CD8-positive, alpha-beta memory T cell (primary cell): ENCODE results near the gene AP1S3. TPM values are rescaled to one million over a fixed set of nuclear protein-coding genes. Genes with fewer than 3 reads are reported as not detected.

Experiments
- CTCF ChIA-PET: fragments of 350-600 bp; sonication (Branson Sonifier 250); formaldehyde crosslinking; loops from one replicate; lab custom pipeline; 2021; ENCODE audit warnings: antibody characterized with exemption; lab: Charles Lee
- POLR2A ChIA-PET: fragments of 350-600 bp; sonication (Branson Sonifier 250); formaldehyde crosslinking; loops from one replicate; lab custom pipeline; 2021; ENCODE audit warnings: antibody characterized with exemption; lab: Charles Lee
- DNase-seq, 5 donors: peaks; one replicate each; pipeline versions ENCODE4 v3.0.0 to v3.0.0-alpha.2; 2020 to 2022; ENCODE audit warnings: mixed read lengths in 1 of 5
- H3K27ac ChIP-seq: one replicate; pipeline ENCODE4 v1.7.0; 2013; ENCODE audit warnings: low read depth, mild to moderate bottlenecking, low read length, moderate library complexity
- H3K27me3 ChIP-seq: 2 replicates; pipeline ENCODE4 v1.7.0; 2013; ENCODE audit warnings: low read length, mild to moderate bottlenecking; ENCODE audit not compliant: insufficient read depth, poor library complexity, severe bottlenecking
- H3K36me3 ChIP-seq: 2 replicates; pipeline ENCODE4 v1.7.0; 2013; ENCODE audit warnings: mild to moderate bottlenecking, low read length, moderate library complexity; ENCODE audit not compliant: insufficient read depth
- H3K4me1 ChIP-seq: 2 replicates; pipeline ENCODE4 v1.7.0; 2013; ENCODE audit warnings: mild to moderate bottlenecking, low read length, moderate library complexity; ENCODE audit not compliant: insufficient read depth
- H3K4me3 ChIP-seq: 2 replicates; pipeline ENCODE4 v1.7.0; 2013; ENCODE audit warnings: mild to moderate bottlenecking, low read length
- H3K9me3 ChIP-seq: 2 replicates; pipeline ENCODE4 v1.7.0; 2013; ENCODE audit warnings: mild to moderate bottlenecking, low read length
- H3K27ac Mint-ChIP-seq, 8 donors: one replicate each; pipeline ENCODE4 v1.8.0; 2020 to 2021; ENCODE audit warnings: mixed read lengths in 8 of 8, mild to moderate bottlenecking in 6 of 8, inconsistent platforms in 3 of 8, moderate library complexity in 3 of 8
- H3K27me3 Mint-ChIP-seq, 2 donors: one replicate each; pipeline ENCODE4 v1.8.0; 2020 to 2021; ENCODE audit warnings: mixed read lengths in 2 of 2, mild to moderate bottlenecking in 1 of 2, moderate library complexity in 1 of 2
- H3K36me3 Mint-ChIP-seq, 3 donors: one replicate each; pipeline ENCODE4 v1.8.0; 2020 to 2021; ENCODE audit warnings: mixed read lengths in 3 of 3, inconsistent platforms in 1 of 3, mild to moderate bottlenecking in 1 of 3
- H3K4me1 Mint-ChIP-seq, 3 donors: one replicate each; pipeline ENCODE4 v1.8.0; 2020 to 2021; ENCODE audit warnings: mixed read lengths in 3 of 3, inconsistent platforms in 1 of 3, mild to moderate bottlenecking in 1 of 3
- H3K4me3 Mint-ChIP-seq, 7 donors: one replicate each; pipeline ENCODE4 v1.8.0; 2020 to 2021; ENCODE audit warnings: mixed read lengths in 7 of 7, mild to moderate bottlenecking in 6 of 7, moderate library complexity in 4 of 7, inconsistent platforms in 2 of 7
- H3K9me3 Mint-ChIP-seq, 5 donors: one replicate each; pipeline ENCODE4 v1.8.0; 2020 to 2022; ENCODE audit warnings: mixed read lengths in 5 of 5, mild to moderate bottlenecking in 3 of 5, moderate library complexity in 2 of 5, inconsistent platforms in 1 of 5
- polyA plus RNA-seq: library from polyadenylated mRNA; unstranded; fragments of 300-500 nt; fragmentation: Illumina TruSeq; gene quantifications from one replicate; pipeline ENCODE4 v1.2.3, GENCODE V29; 2021
- total RNA-seq, 2 experiments: library from RNA; stranded (reverse); gene quantifications; one replicate each; pipeline ENCODE4 v1.2.3, GENCODE V29; 2021

Gene AP1S3
- total and polyA plus RNA-seq, 3 experiments from 2014 or later: 3.9 to 16.9 (median 15.4) TPM

DNA sequence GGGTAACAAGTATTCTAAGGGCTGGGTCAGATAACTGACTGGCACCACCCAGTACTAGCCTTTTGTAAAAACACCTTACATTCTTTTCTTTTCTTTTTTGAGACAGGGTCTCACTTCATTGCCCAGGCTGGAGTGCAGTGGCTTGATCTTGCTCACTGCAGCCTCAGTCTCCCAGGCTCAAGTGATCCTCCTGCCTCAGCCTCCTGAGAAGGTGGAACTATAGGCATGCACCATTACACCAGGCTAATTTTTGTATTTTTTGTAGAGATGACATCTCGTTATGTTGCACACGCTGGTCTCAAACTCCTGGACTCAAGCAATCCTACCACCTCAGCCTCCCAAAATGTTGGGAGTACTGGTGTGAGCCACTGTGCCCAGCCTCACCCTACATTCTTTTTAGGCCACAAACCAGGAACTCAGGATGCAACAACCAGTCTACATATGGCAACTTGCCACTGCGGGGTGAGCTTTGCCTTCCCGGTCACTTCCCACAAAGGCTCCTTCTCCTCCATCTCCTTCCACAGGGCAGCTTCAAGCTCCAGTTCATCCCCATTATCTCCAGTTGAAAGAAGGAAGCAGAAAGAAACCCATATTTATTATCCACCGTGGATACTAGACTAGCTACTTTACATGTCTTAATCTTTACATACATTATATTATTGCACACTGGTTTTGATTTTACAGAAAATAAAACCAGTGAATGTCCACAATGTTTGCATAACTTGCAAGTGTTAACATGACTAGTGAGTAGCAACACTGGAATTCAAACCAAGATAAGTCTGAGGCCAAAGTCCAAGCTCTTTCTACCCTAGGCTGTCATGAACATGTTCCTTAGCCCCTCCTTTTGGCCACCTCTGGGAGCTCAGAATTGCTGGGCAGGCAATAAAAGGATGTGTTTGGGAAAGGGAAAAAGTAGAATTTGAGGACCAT lies 23.7 kb upstream of the AP1S3 start:
- H3K27ac Mint-ChIP-seq: no peak overlapping the region
- CTCF ChIA-PET: no interaction called here

GRCh38 chr2:223859070-223859469 lies 21.7 kb upstream of the AP1S3 start:
- H3K9me3 ChIP-seq: no peaks in the 10 kb centered on the region
- H3K27ac ChIP-seq: no peak overlapping the region
- H3K4me1 ChIP-seq: no peaks in the 10 kb centered on the region
- Mint-ChIP-seq H3K9me3 (no peaks in the 10 kb centered on the region), H3K4me1 (peaks cover 3 to 16% (median 16%) of the 10 kb centered on the region in 3 donors), H3K27me3 (no peaks in the 10 kb centered on the region), H3K36me3 (no peaks in the 10 kb centered on the region), H3K4me3 (peak overlapping the region in 1 of 7 donors; percentile 44), H3K27ac (peak overlapping the region in 2 of 8 donors; percentile 57 to 58)
- POLR2A ChIA-PET: no interaction called here
- no peak overlapping the region for H3K4me3 ChIP-seq
- DNase-seq: no peak
- no peaks in the 10 kb centered on the region for H3K36me3 ChIP-seq
- CTCF ChIA-PET: interaction anchor here (1.3 to 1.9 kb wide), 2 partner anchors 20 to 98 kb away, joined by 3 to 4 read pairs; no protein-coding TSS in a partner anchor
- H3K27me3 ChIP-seq: no peaks in the 10 kb centered on the region

More for the DNA sequence above, 23.7 kb upstream of the AP1S3 start:
- Histone ChIP-seq H3K27me3 (no peaks in the 10 kb centered on the region), H3K36me3 (no peaks in the 10 kb centered on the region), H3K4me3 (no peak overlapping the region), H3K27ac (no peak overlapping the region), H3K9me3 (no peaks in the 10 kb centered on the region), H3K4me1 (peaks cover 16% of the 10 kb centered on the region)
- Mint-ChIP-seq H3K4me1 (peaks cover 15 to 28% (median 27%) of the 10 kb centered on the region in 3 donors), H3K36me3 (no peaks in the 10 kb centered on the region), H3K4me3 (no peak overlapping the region), H3K27me3 (no peaks in the 10 kb centered on the region), H3K9me3 (no peaks in the 10 kb centered on the region)
- POLR2A ChIA-PET: no interaction called here
- DNase-seq: no peak

DNA sequence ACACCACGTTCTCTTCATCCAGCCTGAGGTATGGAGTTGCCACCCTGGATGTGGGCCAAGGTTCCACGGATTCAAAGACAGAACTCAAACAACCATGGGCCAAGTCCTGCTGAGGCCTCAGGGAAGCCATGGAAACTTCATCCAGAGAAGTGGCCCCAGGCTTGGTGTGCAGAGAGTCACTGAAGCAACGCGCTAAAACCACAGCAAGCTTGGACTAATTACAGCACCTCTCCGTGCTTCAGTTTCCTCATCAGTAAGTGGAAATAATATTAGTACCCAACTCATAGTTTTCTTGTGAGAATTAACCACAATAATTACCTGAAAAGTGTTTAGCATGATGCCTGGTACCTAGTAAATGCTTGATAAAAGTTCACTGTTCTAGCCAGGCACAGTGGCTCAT lies 19.2 kb upstream of the AP1S3 start:
- H3K27ac ChIP-seq: no peak overlapping the region
- H3K9me3 Mint-ChIP-seq: no peaks in the 10 kb centered on the region
- H3K9me3 ChIP-seq: no peaks in the 10 kb centered on the region
- peaks cover 3 to 18% (median 16%) of the 10 kb centered on the region in 3 donors for H3K4me1 Mint-ChIP-seq
- H3K4me1 ChIP-seq: no peaks in the 10 kb centered on the region
- no peak for DNase-seq
- ChIA-PET POLR2A (no interaction called here), CTCF (no interaction called here)
- no peak overlapping the region for H3K27ac Mint-ChIP-seq
- H3K27me3 Mint-ChIP-seq: no peaks in the 10 kb centered on the region
- no peaks in the 10 kb centered on the region for H3K36me3 ChIP-seq
- peaks cover 3 to 6% (median 4%) of the 10 kb centered on the region in 3 donors for H3K36me3 Mint-ChIP-seq
- no peaks in the 10 kb centered on the region for H3K27me3 ChIP-seq
- H3K4me3 Mint-ChIP-seq: no peak overlapping the region
- H3K4me3 ChIP-seq: no peak overlapping the region

DNA sequence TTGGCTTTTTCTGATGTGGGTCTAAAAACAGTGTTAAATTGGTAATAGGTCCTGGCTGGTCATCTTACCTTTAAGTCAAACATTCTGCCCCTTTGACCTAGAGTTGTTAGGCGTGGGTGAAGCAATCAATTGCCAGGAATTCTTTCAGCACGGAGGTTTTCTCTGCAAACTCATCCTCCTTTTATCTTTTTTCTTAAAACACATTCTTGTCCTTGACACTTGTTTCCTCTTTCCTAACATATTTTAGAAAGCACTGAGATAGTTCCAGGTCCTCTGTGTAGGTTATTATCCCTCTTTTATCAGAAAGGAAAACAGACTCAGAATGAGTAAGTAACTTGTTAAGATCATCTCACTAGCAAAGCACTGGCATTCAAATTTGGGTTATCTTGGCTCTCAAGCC lies 18.6 kb upstream of the AP1S3 start:
- H3K27me3 ChIP-seq: no peaks in the 10 kb centered on the region
- no peaks in the 10 kb centered on the region for H3K9me3 ChIP-seq
- Mint-ChIP-seq H3K4me1 (peaks cover 8 to 23% (median 20%) of the 10 kb centered on the region in 3 donors), H3K36me3 (peaks cover 4 to 11% (median 4%) of the 10 kb centered on the region in 3 donors), H3K4me3 (no peak overlapping the region), H3K27me3 (peaks cover 0 to 2% of the 10 kb centered on the region in 2 donors), H3K9me3 (no peaks in the 10 kb centered on the region), H3K27ac (no peak overlapping the region)
- H3K27ac ChIP-seq: no peak overlapping the region
- CTCF ChIA-PET: no interaction called here
- POLR2A ChIA-PET: no interaction called here
- no peak overlapping the region for H3K4me3 ChIP-seq
- no peaks in the 10 kb centered on the region for H3K4me1 ChIP-seq
- DNase-seq: no peak
- H3K36me3 ChIP-seq: no peaks in the 10 kb centered on the region

DNA sequence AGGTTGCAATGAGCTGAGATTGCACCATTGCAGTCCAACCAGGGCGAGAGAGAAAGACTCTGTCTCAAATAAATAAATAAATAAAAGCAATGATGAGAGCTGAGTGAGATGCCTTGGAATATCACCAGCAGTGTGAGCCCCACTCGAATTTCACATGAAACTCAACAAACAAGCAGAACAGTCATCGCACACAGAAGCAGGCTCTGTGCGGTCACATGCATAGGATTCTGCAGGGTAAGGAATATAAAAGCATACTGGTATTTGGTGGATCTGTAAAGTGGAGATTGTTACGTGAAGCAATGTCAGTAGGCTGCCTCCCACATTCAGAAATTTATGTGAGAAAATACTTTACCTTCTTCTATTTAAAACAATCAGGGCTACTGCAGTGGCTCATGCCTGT lies 18.0 kb upstream of the AP1S3 start:
- Mint-ChIP-seq H3K27ac (no peak overlapping the region), H3K4me3 (no peak overlapping the region), H3K4me1 (peaks cover 10 to 27% (median 23%) of the 10 kb centered on the region in 3 donors), H3K36me3 (peaks cover 5 to 12% (median 5%) of the 10 kb centered on the region in 3 donors), H3K27me3 (peaks cover 0 to 2% of the 10 kb centered on the region in 2 donors), H3K9me3 (no peaks in the 10 kb centered on the region)
- no peaks in the 10 kb centered on the region for H3K4me1 ChIP-seq
- no peaks in the 10 kb centered on the region for H3K9me3 ChIP-seq
- no peaks in the 10 kb centered on the region for H3K36me3 ChIP-seq
- H3K27me3 ChIP-seq: no peaks in the 10 kb centered on the region
- H3K4me3 ChIP-seq: no peak overlapping the region
- no peak overlapping the region for H3K27ac ChIP-seq
- ChIA-PET POLR2A (no interaction called here), CTCF (no interaction called here)
- DNase-seq: no peak

DNA sequence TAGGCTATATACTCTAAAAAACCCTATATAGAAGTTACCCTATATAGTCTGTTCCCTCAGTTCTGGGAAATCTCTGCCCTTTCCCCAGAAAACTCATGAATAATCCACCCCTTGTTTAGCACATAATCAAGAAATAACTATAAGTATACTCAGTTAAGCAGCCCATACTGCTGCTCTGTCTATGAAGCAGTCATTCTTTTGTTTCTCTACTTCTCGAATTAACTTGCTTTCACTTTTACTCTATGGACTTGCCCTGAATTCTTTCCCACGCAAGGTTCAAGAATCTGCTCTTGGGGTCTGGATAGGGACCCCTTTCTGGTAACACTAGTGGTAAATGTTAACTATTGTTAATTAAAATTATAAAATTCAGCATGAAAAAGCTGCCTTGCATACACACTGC lies 17.4 kb upstream of the AP1S3 start:
- Mint-ChIP-seq H3K36me3 (peaks cover 5 to 15% (median 6%) of the 10 kb centered on the region in 3 donors), H3K27me3 (peaks cover 0 to 2% of the 10 kb centered on the region in 2 donors), H3K4me1 (peaks cover 10 to 27% (median 23%) of the 10 kb centered on the region in 3 donors), H3K9me3 (no peaks in the 10 kb centered on the region), H3K4me3 (peak overlapping the region in 2 of 7 donors; percentile 6 to 60), H3K27ac (peak overlapping the region in 2 of 8 donors; percentile 24 to 62)
- Histone ChIP-seq H3K4me3 (no peak overlapping the region), H3K9me3 (no peaks in the 10 kb centered on the region), H3K27ac (no peak overlapping the region), H3K36me3 (no peaks in the 10 kb centered on the region), H3K4me1 (no peaks in the 10 kb centered on the region), H3K27me3 (no peaks in the 10 kb centered on the region)
- ChIA-PET CTCF (no interaction called here), POLR2A (no interaction called here)
- no peak for DNase-seq

- no peaks in the 10 kb centered on the region for H3K36me3 ChIP-seq
- H3K27me3 ChIP-seq: no peaks in the 10 kb centered on the region
- Mint-ChIP-seq H3K36me3 (peaks cover 8 to 21% (median 11%) of the 10 kb centered on the region in 3 donors), H3K9me3 (no peaks in the 10 kb centered on the region), H3K27me3 (peaks cover 0 to 2% of the 10 kb centered on the region in 2 donors), H3K27ac (peak overlapping the region in 1 of 8 donors; percentile 22), H3K4me1 (peaks cover 10 to 16% (median 14%) of the 10 kb centered on the region in 3 donors), H3K4me3 (no peak overlapping the region)
- POLR2A ChIA-PET: no interaction called here
- H3K27ac ChIP-seq: no peak overlapping the region
- DNase-seq: no peak
- no peaks in the 10 kb centered on the region for H3K9me3 ChIP-seq
- no peaks in the 10 kb centered on the region for H3K4me1 ChIP-seq
- CTCF ChIA-PET: interaction anchor here (0.7 to 0.9 kb wide), 2 partner anchors 12 to 126 kb away, joined by 3 read pairs; no protein-coding TSS in a partner anchor
- H3K4me3 ChIP-seq: no peak overlapping the region
Observed at GRCh38 chr2:223853425-223853837, 16.0 kb upstream of the AP1S3 start.

- CTCF ChIA-PET: no interaction called here
- no peak overlapping the region for H3K4me3 Mint-ChIP-seq
- no peak overlapping the region for H3K4me3 ChIP-seq
- H3K4me1 Mint-ChIP-seq: peaks cover 12 to 24% (median 21%) of the 10 kb centered on the region in 3 donors
- no peaks in the 10 kb centered on the region for H3K4me1 ChIP-seq
- H3K36me3 Mint-ChIP-seq: peaks cover 8 to 21% (median 12%) of the 10 kb centered on the region in 3 donors
- no peaks in the 10 kb centered on the region for H3K9me3 Mint-ChIP-seq
- no peak for DNase-seq
- H3K27me3 Mint-ChIP-seq: peaks cover 0 to 2% of the 10 kb centered on the region in 2 donors
- H3K27ac ChIP-seq: no peak overlapping the region
- H3K27me3 ChIP-seq: no peaks in the 10 kb centered on the region
- POLR2A ChIA-PET: no interaction called here
- no peaks in the 10 kb centered on the region for H3K36me3 ChIP-seq
- peak overlapping the region in 1 of 8 donors; percentile 21 for H3K27ac Mint-ChIP-seq
- H3K9me3 ChIP-seq: no peaks in the 10 kb centered on the region
Observed at GRCh38 chr2:223852281-223852795, 15.0 kb upstream of the AP1S3 start.
